ENCODE data around the gene ATP8B3.

Gene ATP8B3

DNA sequence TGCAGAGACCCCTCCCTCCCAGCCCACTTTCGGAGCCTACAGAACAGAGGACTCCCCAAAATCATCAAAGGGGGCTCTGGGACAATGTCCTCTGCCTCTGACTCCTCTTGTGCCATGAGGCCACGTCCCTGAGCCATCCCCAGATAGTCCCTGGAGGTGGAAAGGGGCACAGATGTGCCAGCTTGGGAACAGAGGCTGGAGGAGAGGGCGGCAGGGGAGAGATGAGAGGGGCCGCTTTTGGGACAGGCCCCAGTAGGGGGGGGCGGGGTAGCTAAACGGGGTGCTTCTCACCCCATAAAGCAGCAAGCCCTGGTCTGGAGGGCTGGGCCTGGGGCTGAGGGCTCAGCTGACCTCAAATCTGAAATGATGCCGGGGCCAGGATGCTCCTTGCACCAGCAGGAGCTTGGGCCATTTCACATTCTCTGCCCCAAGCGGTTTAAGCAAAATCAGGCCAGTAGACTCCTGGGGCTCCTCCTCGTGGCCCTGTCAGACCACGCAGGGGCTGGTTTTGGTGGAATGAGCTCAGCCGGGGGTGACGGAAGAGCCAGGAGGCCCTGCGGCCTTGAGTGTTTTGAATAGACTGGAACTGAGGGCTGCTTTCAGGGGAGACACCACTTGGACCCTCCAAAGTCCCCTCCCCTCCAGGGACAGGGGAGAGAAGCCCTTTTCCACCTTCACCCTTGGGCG, 31.7 kb downstream of the ATP8B3 start:
- H3K4me3 ChIP-seq (ENCODE audit: low read depth, low read length): no peak overlapping the region
- TF ChIP-seq, protein P1, sequence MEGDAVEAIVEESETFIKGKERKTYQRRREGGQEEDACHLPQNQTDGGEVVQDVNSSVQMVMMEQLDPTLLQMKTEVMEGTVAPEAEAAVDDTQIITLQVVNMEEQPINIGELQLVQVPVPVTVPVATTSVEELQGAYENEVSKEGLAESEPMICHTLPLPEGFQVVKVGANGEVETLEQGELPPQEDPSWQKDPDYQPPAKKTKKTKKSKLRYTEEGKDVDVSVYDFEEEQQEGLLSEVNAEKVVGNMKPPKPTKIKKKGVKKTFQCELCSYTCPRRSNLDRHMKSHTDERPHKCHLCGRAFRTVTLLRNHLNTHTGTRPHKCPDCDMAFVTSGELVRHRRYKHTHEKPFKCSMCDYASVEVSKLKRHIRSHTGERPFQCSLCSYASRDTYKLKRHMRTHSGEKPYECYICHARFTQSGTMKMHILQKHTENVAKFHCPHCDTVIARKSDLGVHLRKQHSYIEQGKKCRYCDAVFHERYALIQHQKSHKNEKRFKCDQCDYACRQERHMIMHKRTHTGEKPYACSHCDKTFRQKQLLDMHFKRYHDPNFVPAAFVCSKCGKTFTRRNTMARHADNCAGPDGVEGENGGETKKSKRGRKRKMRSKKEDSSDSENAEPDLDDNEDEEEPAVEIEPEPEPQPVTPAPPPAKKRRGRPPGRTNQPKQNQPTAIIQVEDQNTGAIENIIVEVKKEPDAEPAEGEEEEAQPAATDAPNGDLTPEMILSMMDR (IDR thresholded peaks at IDR 0.05; ENCODE audit: control insufficient read depth, extremely low read depth, insufficient read depth): no peak
- DNase-seq (ENCODE audit: low read depth): no peak

DNA sequence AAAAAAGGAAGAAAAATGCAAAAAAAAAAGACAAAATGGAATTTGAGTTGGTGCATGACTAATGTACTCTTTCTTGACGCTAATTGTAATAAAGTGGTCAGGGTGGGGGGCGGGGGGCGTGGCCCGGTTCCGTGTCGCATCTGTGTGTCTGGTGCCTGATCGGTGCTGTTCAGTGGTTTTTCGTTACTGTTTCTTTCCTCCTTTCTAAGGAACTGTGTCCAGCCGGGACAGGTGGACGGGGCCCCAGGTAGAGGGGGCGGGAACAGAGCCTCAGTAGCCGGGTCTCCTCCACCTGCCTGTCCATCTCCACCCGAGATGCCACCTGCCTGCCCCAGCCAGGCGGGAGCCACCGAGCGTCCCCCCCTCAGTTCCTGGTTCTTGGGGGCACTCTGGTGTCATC, 32.5 kb downstream of the ATP8B3 start:
- TF ChIP-seq, protein P1 (IDR thresholded peaks at IDR 0.05; ENCODE audit: control insufficient read depth, extremely low read depth, insufficient read depth): no peak
- no peak for DNase-seq (ENCODE audit: low read depth)
- no peak overlapping the region for H3K4me3 ChIP-seq (ENCODE audit: low read depth, low read length)

DNA sequence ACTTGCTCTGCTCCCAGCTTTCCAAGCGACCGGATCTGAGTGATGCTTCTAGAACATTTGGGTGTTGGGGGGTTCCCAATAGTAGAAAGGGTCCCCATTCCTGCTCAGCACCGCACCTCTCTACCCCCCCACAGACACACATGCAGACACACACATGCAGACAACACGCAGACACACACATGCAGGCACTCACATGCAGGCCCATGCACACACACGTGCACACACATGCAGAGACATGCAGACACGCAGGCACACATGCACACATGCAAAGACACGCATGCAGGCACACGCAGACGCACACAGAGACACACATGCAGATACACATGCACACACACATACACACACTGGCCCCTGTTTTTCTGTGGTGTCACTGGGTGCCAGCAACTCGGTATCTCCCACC, 34.9 kb downstream of the ATP8B3 start:
- TF ChIP-seq, protein P1 (IDR thresholded peaks at IDR 0.05; ENCODE audit: control insufficient read depth, extremely low read depth, insufficient read depth): no peak
- no peak for DNase-seq (ENCODE audit: low read depth)
- no peak overlapping the region for H3K4me3 ChIP-seq (ENCODE audit: low read depth, low read length)

DNA sequence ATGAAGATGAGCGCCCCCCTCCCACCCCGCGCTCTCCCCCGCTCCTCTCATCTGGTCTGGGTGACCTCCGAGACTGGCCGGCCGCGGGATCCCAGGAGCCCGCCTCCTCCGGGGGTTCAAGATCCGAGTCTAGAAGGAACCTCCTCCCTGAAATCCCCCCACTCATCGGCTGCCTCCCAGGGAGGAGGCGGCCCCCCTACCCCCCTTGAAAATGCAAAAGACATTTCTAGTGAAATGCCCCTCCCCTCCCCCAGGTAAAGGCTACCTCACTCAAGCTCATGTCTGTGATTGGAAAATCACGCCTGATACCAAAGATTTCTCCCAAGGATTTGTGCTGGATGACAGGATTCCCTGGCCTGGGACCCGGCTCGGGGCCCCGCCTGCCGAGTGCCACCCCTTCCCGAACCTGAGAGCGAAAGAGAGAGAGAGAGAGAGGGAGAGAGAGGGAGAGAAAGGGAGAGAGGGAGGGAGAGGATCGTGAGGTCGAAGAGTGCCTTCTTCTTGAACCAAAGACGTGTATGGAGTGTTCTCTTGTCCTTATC, 35.4 kb downstream of the ATP8B3 start:
- DNase-seq (ENCODE audit: low read depth): no peak
- TF ChIP-seq, protein P1 (IDR thresholded peaks at IDR 0.05; ENCODE audit: control insufficient read depth, extremely low read depth, insufficient read depth): no peak
- H3K4me3 ChIP-seq (ENCODE audit: low read depth, low read length): no peak overlapping the region

DNA sequence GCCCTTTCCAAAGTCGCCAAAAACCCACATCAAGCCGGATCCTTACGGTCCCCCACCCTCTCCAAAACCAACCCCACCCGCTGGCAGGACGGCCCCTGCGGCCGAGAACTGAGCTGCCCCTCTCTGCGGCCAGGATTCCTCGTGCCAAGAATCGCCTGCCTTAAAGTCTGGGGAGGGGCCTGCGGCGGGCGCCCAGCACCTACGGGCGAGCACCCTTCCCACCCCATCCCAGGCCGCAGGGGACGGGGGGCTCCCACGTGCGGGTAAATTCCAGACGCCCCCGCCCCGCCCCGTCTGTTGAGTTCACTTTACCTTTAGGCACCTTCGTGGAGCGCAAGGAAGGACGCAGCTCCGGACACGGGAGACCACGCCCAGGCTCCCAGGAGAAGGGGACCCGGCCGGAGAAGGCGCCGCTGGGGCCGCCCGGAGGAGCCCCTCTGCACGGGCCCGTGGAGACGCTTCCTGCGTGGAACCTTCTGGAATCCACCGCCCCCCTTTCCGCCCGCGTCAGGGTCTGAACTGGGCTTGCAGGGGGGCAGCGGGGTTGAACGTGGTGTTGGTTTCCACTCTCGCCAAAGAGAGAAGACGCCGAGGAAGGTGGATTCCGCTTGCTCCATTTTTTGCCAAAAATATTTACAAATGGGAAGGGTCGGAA, 36.0 kb downstream of the ATP8B3 start:
- TF ChIP-seq, protein P1 (IDR thresholded peaks at IDR 0.05; ENCODE audit: control insufficient read depth, extremely low read depth, insufficient read depth): no peak

DNA sequence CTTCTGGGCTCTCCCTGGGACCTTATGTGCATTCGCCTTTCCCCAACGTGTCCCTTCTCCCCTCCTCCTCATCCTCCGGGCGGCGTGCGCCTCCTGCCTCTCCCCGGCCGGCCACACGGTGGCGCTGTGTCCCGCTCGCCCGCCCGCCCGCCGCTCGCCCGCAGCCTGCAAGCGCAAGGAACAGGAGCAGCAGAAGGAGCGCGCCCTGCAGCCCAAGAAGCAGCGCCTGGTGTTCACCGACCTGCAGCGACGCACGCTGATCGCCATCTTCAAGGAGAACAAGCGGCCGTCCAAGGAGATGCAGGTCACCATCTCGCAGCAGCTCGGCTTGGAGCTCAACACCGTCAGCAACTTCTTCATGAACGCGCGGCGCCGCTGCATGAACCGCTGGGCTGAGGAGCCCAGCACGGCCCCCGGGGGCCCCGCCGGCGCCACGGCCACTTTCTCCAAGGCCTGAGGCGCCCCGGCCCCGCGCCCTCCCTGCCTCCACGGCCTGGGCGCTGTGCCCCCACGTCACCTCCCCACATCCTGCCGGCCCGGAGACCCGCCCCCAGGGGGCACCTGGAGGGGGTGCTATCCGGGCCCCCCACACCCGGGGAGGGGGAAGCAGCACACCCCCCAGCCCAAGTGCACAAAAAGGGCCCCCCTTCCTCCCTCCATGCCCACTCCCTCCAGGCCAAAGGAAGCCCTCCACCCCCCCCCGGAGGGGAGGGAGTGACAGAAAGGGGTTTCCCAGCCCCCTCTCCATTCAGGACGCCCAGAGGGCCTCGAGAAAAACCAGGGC, 36.9 kb downstream of the ATP8B3 start:
- DNase-seq (ENCODE audit: low read depth): no peak

More for the DNA sequence above, 36.0 kb downstream of the ATP8B3 start:
- no peak overlapping the region for H3K4me3 ChIP-seq (ENCODE audit: low read depth, low read length)
- DNase-seq (ENCODE audit: low read depth): no peak

More for the DNA sequence above, 36.9 kb downstream of the ATP8B3 start:
- TF ChIP-seq, protein P1 (IDR thresholded peaks at IDR 0.05; ENCODE audit: control insufficient read depth, extremely low read depth, insufficient read depth): peak; percentile 39
- H3K4me3 ChIP-seq (ENCODE audit: low read depth, low read length): no peak overlapping the region
